CD8-positive, alpha-beta memory T cell (primary cell): ENCODE results near the gene CDC34. TPM values are rescaled to one million over a fixed set of nuclear protein-coding genes. Genes with fewer than 3 reads are reported as not detected.
A peak's percentile ranks its signal among the peaks of the same experiment; 100 is the strongest.

Experiments used
- CTCF ChIA-PET: fragments of 350-600 bp; sonication (Branson Sonifier 250); formaldehyde crosslinking; loops from one replicate; lab custom pipeline; 2021; ENCODE audit warnings: antibody characterized with exemption; lab: Charles Lee
- POLR2A ChIA-PET: fragments of 350-600 bp; sonication (Branson Sonifier 250); formaldehyde crosslinking; loops from one replicate; lab custom pipeline; 2021; ENCODE audit warnings: antibody characterized with exemption; lab: Charles Lee
- DNase-seq, 5 donors: peaks; one replicate each; pipeline versions ENCODE4 v3.0.0 to v3.0.0-alpha.2; 2020 to 2022; ENCODE audit warnings: mixed read lengths in 1 of 5
- H3K27ac ChIP-seq: one replicate; pipeline ENCODE4 v1.7.0; 2013; ENCODE audit warnings: low read depth, mild to moderate bottlenecking, low read length, moderate library complexity
- H3K27me3 ChIP-seq: 2 replicates; pipeline ENCODE4 v1.7.0; 2013; ENCODE audit warnings: low read length, mild to moderate bottlenecking; ENCODE audit not compliant: insufficient read depth, poor library complexity, severe bottlenecking
- H3K36me3 ChIP-seq: 2 replicates; pipeline ENCODE4 v1.7.0; 2013; ENCODE audit warnings: mild to moderate bottlenecking, low read length, moderate library complexity; ENCODE audit not compliant: insufficient read depth
- H3K4me1 ChIP-seq: 2 replicates; pipeline ENCODE4 v1.7.0; 2013; ENCODE audit warnings: mild to moderate bottlenecking, low read length, moderate library complexity; ENCODE audit not compliant: insufficient read depth
- H3K4me3 ChIP-seq: 2 replicates; pipeline ENCODE4 v1.7.0; 2013; ENCODE audit warnings: mild to moderate bottlenecking, low read length
- H3K9me3 ChIP-seq: 2 replicates; pipeline ENCODE4 v1.7.0; 2013; ENCODE audit warnings: mild to moderate bottlenecking, low read length
- H3K27ac Mint-ChIP-seq, 8 donors: one replicate each; pipeline ENCODE4 v1.8.0; 2020 to 2021; ENCODE audit warnings: mixed read lengths in 8 of 8, mild to moderate bottlenecking in 6 of 8, inconsistent platforms in 3 of 8, moderate library complexity in 3 of 8
- H3K27me3 Mint-ChIP-seq, 2 donors: one replicate each; pipeline ENCODE4 v1.8.0; 2020 to 2021; ENCODE audit warnings: mixed read lengths in 2 of 2, mild to moderate bottlenecking in 1 of 2, moderate library complexity in 1 of 2
- H3K36me3 Mint-ChIP-seq, 3 donors: one replicate each; pipeline ENCODE4 v1.8.0; 2020 to 2021; ENCODE audit warnings: mixed read lengths in 3 of 3, inconsistent platforms in 1 of 3, mild to moderate bottlenecking in 1 of 3
- H3K4me1 Mint-ChIP-seq, 3 donors: one replicate each; pipeline ENCODE4 v1.8.0; 2020 to 2021; ENCODE audit warnings: mixed read lengths in 3 of 3, inconsistent platforms in 1 of 3, mild to moderate bottlenecking in 1 of 3
- H3K4me3 Mint-ChIP-seq, 7 donors: one replicate each; pipeline ENCODE4 v1.8.0; 2020 to 2021; ENCODE audit warnings: mixed read lengths in 7 of 7, mild to moderate bottlenecking in 6 of 7, moderate library complexity in 4 of 7, inconsistent platforms in 2 of 7
- H3K9me3 Mint-ChIP-seq, 5 donors: one replicate each; pipeline ENCODE4 v1.8.0; 2020 to 2022; ENCODE audit warnings: mixed read lengths in 5 of 5, mild to moderate bottlenecking in 3 of 5, moderate library complexity in 2 of 5, inconsistent platforms in 1 of 5
- polyA plus RNA-seq: library from polyadenylated mRNA; unstranded; fragments of 300-500 nt; fragmentation: Illumina TruSeq; gene quantifications from one replicate; pipeline ENCODE4 v1.2.3, GENCODE V29; 2021
- total RNA-seq, 2 experiments: library from RNA; stranded (reverse); gene quantifications; one replicate each; pipeline ENCODE4 v1.2.3, GENCODE V29; 2021

The CDC34 gene
- total and polyA plus RNA-seq, 3 experiments from 2014 or later = 46.9 to 57.8 (median 56.9) TPM

- Mint-ChIP-seq H3K9me3 (no peaks in the 10 kb centered on the region), H3K27ac (peak overlapping the region in 1 of 8 donors; percentile 14), H3K27me3 (peaks cover 9 to 24% of the 10 kb centered on the region in 2 donors), H3K4me3 (peak overlapping the region in 6 of 7 donors; percentile 19 to 54 (median 29)), H3K4me1 (peaks cover 4 to 17% (median 6%) of the 10 kb centered on the region in 3 donors), H3K36me3 (peaks cover 0 to 4% (median 1%) of the 10 kb centered on the region in 3 donors)
- POLR2A ChIA-PET = no interaction called here
- Histone ChIP-seq H3K36me3 (no peaks in the 10 kb centered on the region), H3K4me3 (no peak overlapping the region), H3K4me1 (peaks cover 16% of the 10 kb centered on the region), H3K27me3 (peaks cover 20% of the 10 kb centered on the region), H3K27ac (no peak overlapping the region), H3K9me3 (no peaks in the 10 kb centered on the region)
- peak; percentile 49 to 72 (median 58) for DNase-seq
- CTCF ChIA-PET = interaction anchor here (1.4 kb wide), 1 partner anchor 146 kb away, joined by 3 read pairs; no protein-coding TSS in a partner anchor
Observed at GRCh38 chr19:588093-588740, 56.7 kb downstream of the CDC34 start.

GRCh38 chr19:588741-589692 lies 57.5 kb downstream of the CDC34 start:
- H3K4me3 Mint-ChIP-seq = peak overlapping the region in 6 of 7 donors; percentile 26 to 86 (median 58)
- no peaks in the 10 kb centered on the region for H3K9me3 Mint-ChIP-seq
- peaks cover 12 to 29% of the 10 kb centered on the region in 2 donors for H3K27me3 Mint-ChIP-seq
- DNase-seq = peak in 1 of 5 donors; percentile 28
- Histone ChIP-seq H3K36me3 (no peaks in the 10 kb centered on the region), H3K4me3 (no peak overlapping the region), H3K9me3 (no peaks in the 10 kb centered on the region), H3K27me3 (peaks cover 20% of the 10 kb centered on the region), H3K4me1 (peaks cover 16% of the 10 kb centered on the region), H3K27ac (no peak overlapping the region)
- no peak overlapping the region for H3K27ac Mint-ChIP-seq
- ChIA-PET CTCF (interaction anchor here (1.4 kb wide), 1 partner anchor 145 kb away, joined by 3 read pairs; no protein-coding TSS in a partner anchor), POLR2A (interaction anchor here (0.8 kb wide), 1 partner anchor 71 kb away, joined by 3 read pairs; no protein-coding TSS in a partner anchor)
- no peaks in the 10 kb centered on the region for H3K36me3 Mint-ChIP-seq
- H3K4me1 Mint-ChIP-seq = peaks cover 4 to 17% (median 6%) of the 10 kb centered on the region in 3 donors

DNA sequence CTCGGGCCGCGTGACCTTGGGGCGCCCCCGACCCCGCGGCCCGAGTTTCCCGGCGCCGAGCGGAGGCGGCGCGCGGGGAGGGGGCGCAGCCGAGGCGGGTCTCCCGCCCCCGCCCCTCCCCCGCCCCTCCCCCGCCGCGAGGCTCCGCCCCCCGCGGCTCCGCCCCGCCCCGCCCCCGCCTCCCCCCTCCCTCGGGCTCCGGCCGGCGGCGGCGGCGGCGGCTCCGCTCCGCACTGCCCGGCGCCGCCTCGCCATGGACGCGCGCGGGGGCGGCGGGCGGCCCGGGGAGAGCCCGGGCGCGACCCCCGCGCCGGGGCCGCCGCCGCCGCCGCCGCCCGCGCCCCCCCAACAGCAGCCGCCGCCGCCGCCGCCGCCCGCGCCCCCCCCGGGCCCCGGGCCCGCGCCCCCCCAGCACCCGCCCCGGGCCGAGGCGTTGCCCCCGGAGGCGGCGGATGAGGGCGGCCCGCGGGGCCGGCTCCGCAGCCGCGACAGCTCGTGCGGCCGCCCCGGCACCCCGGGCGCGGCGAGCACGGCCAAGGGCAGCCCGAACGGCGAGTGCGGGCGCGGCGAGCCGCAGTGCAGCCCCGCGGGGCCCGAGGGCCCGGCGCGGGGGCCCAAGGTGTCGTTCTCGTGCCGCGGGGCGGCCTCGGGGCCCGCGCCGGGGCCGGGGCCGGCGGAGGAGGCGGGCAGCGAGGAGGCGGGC lies 58.3 kb downstream of the CDC34 start, which contains the start of gene HCN2:
HCN2 (plus strand) TSS at position 189 of the 703 bp plus-strand sequence; CDS start at position 254, 65 bp downstream.
- no peak within 1 kb of the TSS for H3K27ac Mint-ChIP-seq
- Histone ChIP-seq H3K4me3 (no peak within 1 kb of the TSS), H3K9me3 (no peaks in the 10 kb centered on the region), H3K27ac (no peak within 1 kb of the TSS), H3K27me3 (peaks cover 20% of the 10 kb centered on the region), H3K4me1 (peaks cover 16% of the 10 kb centered on the region), H3K36me3 (no peaks in the 10 kb centered on the region)
- H3K36me3 Mint-ChIP-seq = no peaks in the 10 kb centered on the region
- DNase-seq = no peak
- ChIA-PET POLR2A (interaction anchor here (0.8 kb wide), 1 partner anchor 70 kb away, joined by 3 read pairs; no protein-coding TSS in a partner anchor), CTCF (no interaction called here)
- peaks cover 4 to 17% (median 6%) of the 10 kb centered on the region in 3 donors for H3K4me1 Mint-ChIP-seq
- no peaks in the 10 kb centered on the region for H3K9me3 Mint-ChIP-seq
- peaks cover 12 to 29% of the 10 kb centered on the region in 2 donors for H3K27me3 Mint-ChIP-seq
- peak within 1 kb of the TSS in 6 of 7 donors; percentile 26 to 86 (median 58) for H3K4me3 Mint-ChIP-seq

DNA sequence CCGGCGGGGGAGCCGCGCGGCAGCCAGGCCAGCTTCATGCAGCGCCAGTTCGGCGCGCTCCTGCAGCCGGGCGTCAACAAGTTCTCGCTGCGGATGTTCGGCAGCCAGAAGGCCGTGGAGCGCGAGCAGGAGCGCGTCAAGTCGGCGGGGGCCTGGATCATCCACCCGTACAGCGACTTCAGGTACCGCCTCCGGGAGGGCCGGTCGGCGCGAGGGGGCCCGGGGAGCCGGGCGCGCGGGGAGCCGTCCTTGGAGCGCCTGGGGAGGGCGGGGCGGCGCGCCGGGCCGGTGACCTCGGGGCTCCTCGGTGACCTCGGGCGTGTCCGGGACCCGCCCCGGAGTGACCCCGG lies 58.8 kb downstream of the CDC34 start:
- Histone ChIP-seq H3K27ac (no peak overlapping the region), H3K27me3 (peaks cover 20% of the 10 kb centered on the region), H3K36me3 (no peaks in the 10 kb centered on the region), H3K4me3 (no peak overlapping the region), H3K9me3 (no peaks in the 10 kb centered on the region), H3K4me1 (peaks cover 16% of the 10 kb centered on the region)
- ChIA-PET POLR2A (interaction anchor here (0.8 kb wide), 1 partner anchor 70 kb away, joined by 3 read pairs; no protein-coding TSS in a partner anchor), CTCF (no interaction called here)
- peak overlapping the region in 2 of 7 donors; percentile 44 to 47 for H3K4me3 Mint-ChIP-seq
- peaks cover 4 to 17% (median 5%) of the 10 kb centered on the region in 3 donors for H3K4me1 Mint-ChIP-seq
- peaks cover 12 to 29% of the 10 kb centered on the region in 2 donors for H3K27me3 Mint-ChIP-seq
- H3K36me3 Mint-ChIP-seq = no peaks in the 10 kb centered on the region
- peak in 2 of 5 donors; percentile 13 to 39 for DNase-seq
- H3K9me3 Mint-ChIP-seq = no peaks in the 10 kb centered on the region
- no peak overlapping the region for H3K27ac Mint-ChIP-seq

- peaks cover 16% of the 10 kb centered on the region for H3K4me1 ChIP-seq
- DNase-seq = no peak
- ChIA-PET POLR2A (no interaction called here), CTCF (no interaction called here)
- H3K9me3 ChIP-seq = no peaks in the 10 kb centered on the region
- peak overlapping the region in 1 of 7 donors; percentile 59 for H3K4me3 Mint-ChIP-seq
- H3K27ac Mint-ChIP-seq = no peak overlapping the region
- H3K4me3 ChIP-seq = no peak overlapping the region
- H3K36me3 Mint-ChIP-seq = no peaks in the 10 kb centered on the region
- H3K36me3 ChIP-seq = no peaks in the 10 kb centered on the region
- peaks cover 20% of the 10 kb centered on the region for H3K27me3 ChIP-seq
- H3K27ac ChIP-seq = no peak overlapping the region
- no peaks in the 10 kb centered on the region for H3K9me3 Mint-ChIP-seq
- peaks cover 12 to 29% of the 10 kb centered on the region in 2 donors for H3K27me3 Mint-ChIP-seq
- peaks cover 4 to 17% (median 5%) of the 10 kb centered on the region in 3 donors for H3K4me1 Mint-ChIP-seq
Observed at GRCh38 chr19:590750-591098, 59.2 kb downstream of the CDC34 start.

- H3K4me1 ChIP-seq = peaks cover 16% of the 10 kb centered on the region
- H3K36me3 Mint-ChIP-seq = no peaks in the 10 kb centered on the region
- POLR2A ChIA-PET = no interaction called here
- peaks cover 20% of the 10 kb centered on the region for H3K27me3 ChIP-seq
- H3K27me3 Mint-ChIP-seq = peaks cover 10 to 28% of the 10 kb centered on the region in 2 donors
- peak overlapping the region in 5 of 7 donors; percentile 24 to 66 (median 33) for H3K4me3 Mint-ChIP-seq
- H3K4me1 Mint-ChIP-seq = peaks cover 4 to 17% (median 5%) of the 10 kb centered on the region in 3 donors
- H3K9me3 ChIP-seq = no peaks in the 10 kb centered on the region
- CTCF ChIA-PET = no interaction called here
- no peak overlapping the region for H3K27ac Mint-ChIP-seq
- no peaks in the 10 kb centered on the region for H3K9me3 Mint-ChIP-seq
- no peak overlapping the region for H3K4me3 ChIP-seq
- no peak for DNase-seq
- no peaks in the 10 kb centered on the region for H3K36me3 ChIP-seq
- no peak overlapping the region for H3K27ac ChIP-seq
Observed at GRCh38 chr19:591099-591958, 59.8 kb downstream of the CDC34 start.
